ENCODE measurements around the gene IFNB1. TPM values are rescaled to one million over a fixed set of nuclear protein-coding genes. Genes with fewer than 3 reads are reported as not detected.

IFNB1 gene
- total RNA-seq, 1 experiment from 2014 or later = 0.42 TPM

DNA sequence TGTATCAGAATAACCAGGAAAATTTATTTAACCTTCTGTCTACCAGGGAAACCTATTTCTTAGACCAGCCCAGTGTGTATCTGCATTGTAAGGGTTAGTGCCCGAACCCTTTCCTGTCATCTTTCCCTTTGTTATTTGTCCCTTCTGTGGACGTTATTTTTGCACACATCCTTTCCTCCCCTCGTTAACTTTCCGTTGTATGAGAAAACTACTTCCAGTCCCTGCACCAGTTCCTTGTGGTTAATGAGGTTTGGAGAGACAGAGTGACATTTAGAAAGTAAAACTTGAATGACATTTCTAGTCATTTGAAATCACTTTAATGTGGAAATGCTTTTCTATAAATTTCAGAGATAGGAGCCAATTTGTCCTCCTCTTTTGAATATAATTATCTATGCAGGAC, 4.3 kb upstream of the IFNB1 start:
- TF ChIP-seq, protein P1, sequence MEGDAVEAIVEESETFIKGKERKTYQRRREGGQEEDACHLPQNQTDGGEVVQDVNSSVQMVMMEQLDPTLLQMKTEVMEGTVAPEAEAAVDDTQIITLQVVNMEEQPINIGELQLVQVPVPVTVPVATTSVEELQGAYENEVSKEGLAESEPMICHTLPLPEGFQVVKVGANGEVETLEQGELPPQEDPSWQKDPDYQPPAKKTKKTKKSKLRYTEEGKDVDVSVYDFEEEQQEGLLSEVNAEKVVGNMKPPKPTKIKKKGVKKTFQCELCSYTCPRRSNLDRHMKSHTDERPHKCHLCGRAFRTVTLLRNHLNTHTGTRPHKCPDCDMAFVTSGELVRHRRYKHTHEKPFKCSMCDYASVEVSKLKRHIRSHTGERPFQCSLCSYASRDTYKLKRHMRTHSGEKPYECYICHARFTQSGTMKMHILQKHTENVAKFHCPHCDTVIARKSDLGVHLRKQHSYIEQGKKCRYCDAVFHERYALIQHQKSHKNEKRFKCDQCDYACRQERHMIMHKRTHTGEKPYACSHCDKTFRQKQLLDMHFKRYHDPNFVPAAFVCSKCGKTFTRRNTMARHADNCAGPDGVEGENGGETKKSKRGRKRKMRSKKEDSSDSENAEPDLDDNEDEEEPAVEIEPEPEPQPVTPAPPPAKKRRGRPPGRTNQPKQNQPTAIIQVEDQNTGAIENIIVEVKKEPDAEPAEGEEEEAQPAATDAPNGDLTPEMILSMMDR (IDR thresholded peaks at IDR 0.05; ENCODE audit: unreplicated experiment) = no peak
- H3K4me3 Mint-ChIP-seq (ENCODE audit: low read depth, unreplicated experiment) = no peak overlapping the region
- no peaks in the 10 kb centered on the region for H3K9me3 Mint-ChIP-seq (ENCODE audit: low read depth, unreplicated experiment)
- CTCF ChIA-PET = no interaction called here
- no peak overlapping the region for H3K27ac Mint-ChIP-seq (ENCODE audit: unreplicated experiment)
- H3K4me1 Mint-ChIP-seq (ENCODE audit: low read depth, unreplicated experiment) = no peaks in the 10 kb centered on the region
- BruUV-seq (replicated peaks) = no TSS peak
- no peaks in the 10 kb centered on the region for H3K27me3 Mint-ChIP-seq (ENCODE audit: unreplicated experiment)
- H3K36me3 Mint-ChIP-seq (ENCODE audit: insufficient read depth, unreplicated experiment) = no peaks in the 10 kb centered on the region
- intact Hi-C loops (cut with micrococcal nuclease; ENCODE audit: unreplicated experiment) = no loop called here
- no peak for DNase-seq

DNA sequence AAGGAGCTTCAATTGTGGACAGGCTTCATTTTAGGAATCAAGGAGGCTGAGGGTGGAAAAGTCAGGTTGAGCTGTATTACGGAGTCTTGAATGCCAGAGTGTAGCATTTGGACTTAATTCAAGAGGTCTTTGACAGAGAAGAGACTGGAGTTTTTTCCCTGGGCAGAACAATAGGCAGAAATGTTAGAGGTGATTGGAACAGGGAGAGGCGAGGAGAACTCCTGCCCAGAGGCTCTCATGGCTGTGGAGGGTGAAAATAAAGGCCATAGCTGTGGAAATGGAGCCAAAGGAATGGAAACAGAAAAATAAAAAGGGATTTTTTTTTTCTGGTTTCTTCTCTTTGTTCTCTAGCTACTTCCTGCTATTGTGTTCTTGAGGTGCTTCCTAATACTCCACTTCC, 3.7 kb upstream of the IFNB1 start:
- intact Hi-C loops (cut with micrococcal nuclease; ENCODE audit: unreplicated experiment) = no loop called here
- TF ChIP-seq, protein P1 (IDR thresholded peaks at IDR 0.05; ENCODE audit: unreplicated experiment) = no peak
- no TSS peak for BruUV-seq (replicated peaks)
- CTCF ChIA-PET = no interaction called here
- no peaks in the 10 kb centered on the region for H3K36me3 Mint-ChIP-seq (ENCODE audit: insufficient read depth, unreplicated experiment)
- no peak overlapping the region for H3K27ac Mint-ChIP-seq (ENCODE audit: unreplicated experiment)
- H3K9me3 Mint-ChIP-seq (ENCODE audit: low read depth, unreplicated experiment) = no peaks in the 10 kb centered on the region
- no peak overlapping the region for H3K4me3 Mint-ChIP-seq (ENCODE audit: low read depth, unreplicated experiment)
- no peak for DNase-seq
- no peaks in the 10 kb centered on the region for H3K4me1 Mint-ChIP-seq (ENCODE audit: low read depth, unreplicated experiment)
- H3K27me3 Mint-ChIP-seq (ENCODE audit: unreplicated experiment) = no peaks in the 10 kb centered on the region

DNA sequence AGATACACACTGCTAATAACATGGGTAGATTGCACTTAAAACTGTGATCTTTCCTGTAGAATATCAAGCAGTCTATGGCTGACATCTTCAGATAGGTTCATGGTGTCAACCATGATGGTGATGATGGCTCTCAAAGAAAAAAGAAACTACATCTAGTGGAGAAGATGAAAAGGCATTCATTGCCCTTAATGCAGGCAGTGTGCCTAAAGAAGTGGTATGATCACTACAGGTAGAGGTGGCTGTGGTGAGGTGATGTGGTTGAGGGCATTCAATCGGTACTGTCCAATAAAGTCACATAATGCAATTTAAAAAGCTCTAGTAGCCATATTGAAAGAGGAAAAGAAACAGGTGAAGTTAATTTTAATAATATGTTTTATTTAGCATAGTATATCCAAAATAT, 3.1 kb upstream of the IFNB1 start:
- intact Hi-C loops (cut with micrococcal nuclease; ENCODE audit: unreplicated experiment) = no loop called here
- CTCF ChIA-PET = no interaction called here
- no TSS peak for BruUV-seq (replicated peaks)
- TF ChIP-seq, protein P1 (IDR thresholded peaks at IDR 0.05; ENCODE audit: unreplicated experiment) = no peak
- Mint-ChIP-seq H3K36me3 (ENCODE audit: insufficient read depth, unreplicated experiment) (no peaks in the 10 kb centered on the region), H3K4me3 (ENCODE audit: low read depth, unreplicated experiment) (no peak overlapping the region), H3K4me1 (ENCODE audit: low read depth, unreplicated experiment) (no peaks in the 10 kb centered on the region), H3K27me3 (ENCODE audit: unreplicated experiment) (no peaks in the 10 kb centered on the region), H3K9me3 (ENCODE audit: low read depth, unreplicated experiment) (no peaks in the 10 kb centered on the region), H3K27ac (ENCODE audit: unreplicated experiment) (no peak overlapping the region)
- no peak for DNase-seq

DNA sequence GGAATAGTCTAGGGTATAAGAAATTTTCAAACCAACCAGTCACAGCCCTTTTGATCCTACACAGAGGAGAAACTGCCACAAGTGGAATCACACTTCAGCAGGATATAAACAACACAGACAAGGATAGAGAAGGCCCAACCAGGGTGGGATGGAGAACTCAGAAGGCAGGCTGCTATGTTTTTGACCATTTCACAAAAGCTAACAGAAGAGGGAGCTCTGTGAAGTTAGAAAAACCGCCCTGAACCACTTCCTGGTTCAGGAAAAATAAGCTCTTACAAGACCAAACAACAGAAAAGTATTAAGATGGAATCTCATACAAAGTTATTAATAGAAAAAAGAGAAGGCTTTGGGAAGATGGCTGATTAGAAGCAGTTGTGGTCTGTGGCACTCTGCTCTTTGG, 960 bp upstream of the IFNB1 start:
- DNase-seq = no peak
- intact Hi-C loops (cut with micrococcal nuclease; ENCODE audit: unreplicated experiment) = loop anchor here (1.0 to 10.0 kb wide), 2 partner anchors 33 to 54 kb away; no protein-coding TSS in a partner anchor
- no peaks in the 10 kb centered on the region for H3K9me3 Mint-ChIP-seq (ENCODE audit: low read depth, unreplicated experiment)
- BruUV-seq (replicated peaks) = no TSS peak
- H3K36me3 Mint-ChIP-seq (ENCODE audit: insufficient read depth, unreplicated experiment) = no peaks in the 10 kb centered on the region
- no peaks in the 10 kb centered on the region for H3K4me1 Mint-ChIP-seq (ENCODE audit: low read depth, unreplicated experiment)
- no peak overlapping the region for H3K27ac Mint-ChIP-seq (ENCODE audit: unreplicated experiment)
- CTCF ChIA-PET = interaction anchor here (1.4 to 2.3 kb wide), 2 partner anchors 9 to 32 kb away, joined by 6 to 36 read pairs; no protein-coding TSS in a partner anchor
- TF ChIP-seq, protein P1 (IDR thresholded peaks at IDR 0.05; ENCODE audit: unreplicated experiment) = no peak
- no peak overlapping the region for H3K4me3 Mint-ChIP-seq (ENCODE audit: low read depth, unreplicated experiment)
- H3K27me3 Mint-ChIP-seq (ENCODE audit: unreplicated experiment) = no peaks in the 10 kb centered on the region
